Measurements from ENCODE around the gene CNOT6.

DNA sequence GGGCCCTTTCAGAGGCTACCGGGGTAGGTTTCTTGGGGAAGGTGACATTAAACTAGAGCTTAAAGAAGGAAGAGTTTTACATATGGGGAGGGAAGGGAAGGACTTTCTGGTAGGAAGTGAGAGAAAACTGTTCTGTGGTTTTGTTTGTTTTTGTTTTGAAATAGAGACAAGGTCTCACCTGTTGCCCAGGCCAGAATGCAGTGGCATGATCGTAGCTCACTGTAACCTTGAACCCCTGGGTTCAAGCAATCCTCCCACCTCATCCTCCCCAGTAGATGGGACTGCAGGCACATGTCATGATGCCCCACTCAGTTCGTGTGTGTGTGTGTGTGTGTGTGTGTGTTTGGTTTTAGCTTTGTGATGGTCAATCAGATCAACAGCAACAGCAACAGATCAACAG, 37.4 kb upstream of the CNOT6 start:
- no peak for TF ChIP-seq ARNTL (CRISPR knock-in tag; IDR thresholded peaks at IDR 0.05; ENCODE audit: borderline replicate concordance, low read depth)
- TF ChIP-seq, protein P1, sequence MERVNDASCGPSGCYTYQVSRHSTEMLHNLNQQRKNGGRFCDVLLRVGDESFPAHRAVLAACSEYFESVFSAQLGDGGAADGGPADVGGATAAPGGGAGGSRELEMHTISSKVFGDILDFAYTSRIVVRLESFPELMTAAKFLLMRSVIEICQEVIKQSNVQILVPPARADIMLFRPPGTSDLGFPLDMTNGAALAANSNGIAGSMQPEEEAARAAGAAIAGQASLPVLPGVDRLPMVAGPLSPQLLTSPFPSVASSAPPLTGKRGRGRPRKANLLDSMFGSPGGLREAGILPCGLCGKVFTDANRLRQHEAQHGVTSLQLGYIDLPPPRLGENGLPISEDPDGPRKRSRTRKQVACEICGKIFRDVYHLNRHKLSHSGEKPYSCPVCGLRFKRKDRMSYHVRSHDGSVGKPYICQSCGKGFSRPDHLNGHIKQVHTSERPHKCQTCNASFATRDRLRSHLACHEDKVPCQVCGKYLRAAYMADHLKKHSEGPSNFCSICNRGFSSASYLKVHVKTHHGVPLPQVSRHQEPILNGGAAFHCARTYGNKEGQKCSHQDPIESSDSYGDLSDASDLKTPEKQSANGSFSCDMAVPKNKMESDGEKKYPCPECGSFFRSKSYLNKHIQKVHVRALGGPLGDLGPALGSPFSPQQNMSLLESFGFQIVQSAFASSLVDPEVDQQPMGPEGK (CRISPR knock-in tag; IDR thresholded peaks at IDR 0.05; ENCODE audit: borderline replicate concordance): no peak
- TF ChIP-seq, protein P2, sequence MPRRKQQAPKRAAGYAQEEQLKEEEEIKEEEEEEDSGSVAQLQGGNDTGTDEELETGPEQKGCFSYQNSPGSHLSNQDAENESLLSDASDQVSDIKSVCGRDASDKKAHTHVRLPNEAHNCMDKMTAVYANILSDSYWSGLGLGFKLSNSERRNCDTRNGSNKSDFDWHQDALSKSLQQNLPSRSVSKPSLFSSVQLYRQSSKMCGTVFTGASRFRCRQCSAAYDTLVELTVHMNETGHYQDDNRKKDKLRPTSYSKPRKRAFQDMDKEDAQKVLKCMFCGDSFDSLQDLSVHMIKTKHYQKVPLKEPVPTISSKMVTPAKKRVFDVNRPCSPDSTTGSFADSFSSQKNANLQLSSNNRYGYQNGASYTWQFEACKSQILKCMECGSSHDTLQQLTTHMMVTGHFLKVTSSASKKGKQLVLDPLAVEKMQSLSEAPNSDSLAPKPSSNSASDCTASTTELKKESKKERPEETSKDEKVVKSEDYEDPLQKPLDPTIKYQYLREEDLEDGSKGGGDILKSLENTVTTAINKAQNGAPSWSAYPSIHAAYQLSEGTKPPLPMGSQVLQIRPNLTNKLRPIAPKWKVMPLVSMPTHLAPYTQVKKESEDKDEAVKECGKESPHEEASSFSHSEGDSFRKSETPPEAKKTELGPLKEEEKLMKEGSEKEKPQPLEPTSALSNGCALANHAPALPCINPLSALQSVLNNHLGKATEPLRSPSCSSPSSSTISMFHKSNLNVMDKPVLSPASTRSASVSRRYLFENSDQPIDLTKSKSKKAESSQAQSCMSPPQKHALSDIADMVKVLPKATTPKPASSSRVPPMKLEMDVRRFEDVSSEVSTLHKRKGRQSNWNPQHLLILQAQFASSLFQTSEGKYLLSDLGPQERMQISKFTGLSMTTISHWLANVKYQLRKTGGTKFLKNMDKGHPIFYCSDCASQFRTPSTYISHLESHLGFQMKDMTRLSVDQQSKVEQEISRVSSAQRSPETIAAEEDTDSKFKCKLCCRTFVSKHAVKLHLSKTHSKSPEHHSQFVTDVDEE (CRISPR knock-in tag; IDR thresholded peaks at IDR 0.05): no peak
- TF ChIP-seq ZC3H10 (CRISPR knock-in tag; IDR thresholded peaks at IDR 0.05): no peak
- no peak for TF ChIP-seq RARB (CRISPR knock-in tag; IDR thresholded peaks at IDR 0.05)
- no peak for TF ChIP-seq ZFP30 (CRISPR knock-in tag; IDR thresholded peaks at IDR 0.05)
- TF ChIP-seq CSDC2 (CRISPR knock-in tag; IDR thresholded peaks at IDR 0.05): no peak
- TF ChIP-seq ESRRG (CRISPR knock-in tag; IDR thresholded peaks at IDR 0.05): no peak
- TF ChIP-seq, protein P3, sequence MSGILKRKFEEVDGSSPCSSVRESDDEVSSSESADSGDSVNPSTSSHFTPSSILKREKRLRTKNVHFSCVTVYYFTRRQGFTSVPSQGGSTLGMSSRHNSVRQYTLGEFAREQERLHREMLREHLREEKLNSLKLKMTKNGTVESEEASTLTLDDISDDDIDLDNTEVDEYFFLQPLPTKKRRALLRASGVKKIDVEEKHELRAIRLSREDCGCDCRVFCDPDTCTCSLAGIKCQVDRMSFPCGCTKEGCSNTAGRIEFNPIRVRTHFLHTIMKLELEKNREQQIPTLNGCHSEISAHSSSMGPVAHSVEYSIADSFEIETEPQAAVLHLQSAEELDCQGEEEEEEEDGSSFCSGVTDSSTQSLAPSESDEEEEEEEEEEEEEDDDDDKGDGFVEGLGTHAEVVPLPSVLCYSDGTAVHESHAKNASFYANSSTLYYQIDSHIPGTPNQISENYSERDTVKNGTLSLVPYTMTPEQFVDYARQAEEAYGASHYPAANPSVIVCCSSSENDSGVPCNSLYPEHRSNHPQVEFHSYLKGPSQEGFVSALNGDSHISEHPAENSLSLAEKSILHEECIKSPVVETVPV (CRISPR knock-in tag; IDR thresholded peaks at IDR 0.05): no peak
- TF ChIP-seq TOX (CRISPR knock-in tag; IDR thresholded peaks at IDR 0.05; ENCODE audit: borderline replicate concordance): no peak
- TF ChIP-seq PPARA (CRISPR knock-in tag; IDR thresholded peaks at IDR 0.05; ENCODE audit: borderline replicate concordance): no peak
- no peak for TF ChIP-seq ZFP3 (CRISPR knock-in tag; IDR thresholded peaks at IDR 0.05)
- TF ChIP-seq BACH2 (CRISPR knock-in tag; IDR thresholded peaks at IDR 0.05; ENCODE audit: borderline replicate concordance): no peak
